Adipocyte (in vitro differentiated cells): Measurements from ENCODE around the gene ADAMTS16.

Experiments
- DNase-seq: peaks from one replicate; pipeline ENCODE4 v3.0.0-alpha.2; 2015; ENCODE audit warnings: low read depth
- H3K27me3 ChIP-seq: replicated peaks from 2 replicates; pipeline ENCODE4 v1.7.0; 2013; ENCODE audit warnings: mild to moderate bottlenecking, low read length, moderate library complexity; ENCODE audit not compliant: control insufficient read depth, insufficient read depth
- H3K36me3 ChIP-seq: 2 replicates; pipeline ENCODE4 v1.7.0; 2013; ENCODE audit warnings: low read length, mild to moderate bottlenecking, moderate library complexity; ENCODE audit not compliant: control insufficient read depth, insufficient read depth, severe bottlenecking
- H3K4me1 ChIP-seq: 2 replicates; pipeline ENCODE4 v1.7.0; 2013; ENCODE audit warnings: mild to moderate bottlenecking, low read length, moderate library complexity; ENCODE audit not compliant: control insufficient read depth, insufficient read depth
- H3K4me3 ChIP-seq: 2 replicates; pipeline ENCODE4 v1.7.0; 2013; ENCODE audit warnings: mild to moderate bottlenecking, low read length, moderate library complexity
- H3K9ac ChIP-seq: 2 replicates; pipeline ENCODE4 v1.7.0; 2013; ENCODE audit warnings: mild to moderate bottlenecking, low read length, moderate library complexity
- H3K9me3 ChIP-seq: 2 replicates; pipeline ENCODE4 v1.7.0; 2013; ENCODE audit warnings: mild to moderate bottlenecking, low read length, moderate library complexity; ENCODE audit not compliant: control insufficient read depth

ADAMTS16 gene

GRCh38 chr5:5139777-5140478, at the start of gene ADAMTS16:
Gene ADAMTS16 (plus strand): TSS chr5:5140330. CDS start chr5:5140468, 138 bp downstream.
- Histone ChIP-seq H3K4me1 (peaks cover 9% of the 10 kb centered on the region), H3K27me3 (peaks cover 33% of the 10 kb centered on the region), H3K9me3 (no peaks in the 10 kb centered on the region), H3K4me3 (peak within 1 kb of the TSS; percentile 30), H3K36me3 (no peaks in the 10 kb centered on the region), H3K9ac (no peak within 1 kb of the TSS)
- DNase-seq, result no peak

GRCh38 chr5:5092149-5092548, 48.0 kb upstream of the ADAMTS16 start:
- no peak overlapping the region for H3K9ac ChIP-seq
- H3K9me3 ChIP-seq, result peaks cover 5% of the 10 kb centered on the region
- no peak for DNase-seq
- H3K4me1 ChIP-seq, result no peaks in the 10 kb centered on the region
- no peak overlapping the region for H3K4me3 ChIP-seq
- no peaks in the 10 kb centered on the region for H3K27me3 ChIP-seq
- H3K36me3 ChIP-seq, result no peaks in the 10 kb centered on the region

GRCh38 chr5:5100635-5101034, 39.5 kb upstream of the ADAMTS16 start:
- no peak for DNase-seq
- no peak overlapping the region for H3K9ac ChIP-seq

GRCh38 chr5:5101676-5102075, 38.5 kb upstream of the ADAMTS16 start:
- Histone ChIP-seq H3K27me3 (peaks cover 16% of the 10 kb centered on the region), H3K4me1 (no peaks in the 10 kb centered on the region), H3K9ac (no peak overlapping the region), H3K4me3 (no peak overlapping the region), H3K9me3 (peaks cover 21% of the 10 kb centered on the region), H3K36me3 (no peaks in the 10 kb centered on the region)
- no peak for DNase-seq

More at GRCh38 chr5:5100635-5101034, 39.5 kb upstream of the ADAMTS16 start:
- H3K4me3 ChIP-seq, result no peak overlapping the region
- H3K9me3 ChIP-seq, result peaks cover 21% of the 10 kb centered on the region
- H3K4me1 ChIP-seq, result no peaks in the 10 kb centered on the region
- peaks cover 16% of the 10 kb centered on the region for H3K27me3 ChIP-seq
- H3K36me3 ChIP-seq, result no peaks in the 10 kb centered on the region

- Histone ChIP-seq H3K9me3 (peaks cover 24% of the 10 kb centered on the region), H3K27me3 (peaks cover 16% of the 10 kb centered on the region), H3K36me3 (no peaks in the 10 kb centered on the region), H3K9ac (no peak overlapping the region), H3K4me1 (no peaks in the 10 kb centered on the region), H3K4me3 (no peak overlapping the region)
- no peak for DNase-seq
Measured at GRCh38 chr5:5103245-5103644, 36.9 kb upstream of the ADAMTS16 start.

- Histone ChIP-seq H3K9ac (no peak overlapping the region), H3K36me3 (no peaks in the 10 kb centered on the region), H3K4me1 (no peaks in the 10 kb centered on the region), H3K27me3 (peaks cover 16% of the 10 kb centered on the region), H3K9me3 (peaks cover 23% of the 10 kb centered on the region), H3K4me3 (no peak overlapping the region)
- no peak for DNase-seq
Measured at GRCh38 chr5:5104550-5104949, 35.6 kb upstream of the ADAMTS16 start.

GRCh38 chr5:5105531-5105930, 34.6 kb upstream of the ADAMTS16 start:
- Histone ChIP-seq H3K27me3 (peaks cover 16% of the 10 kb centered on the region), H3K9ac (no peak overlapping the region), H3K9me3 (peaks cover 20% of the 10 kb centered on the region), H3K36me3 (no peaks in the 10 kb centered on the region), H3K4me1 (no peaks in the 10 kb centered on the region), H3K4me3 (no peak overlapping the region)
- no peak for DNase-seq

- Histone ChIP-seq H3K4me1 (no peaks in the 10 kb centered on the region), H3K4me3 (no peak overlapping the region), H3K27me3 (peaks cover 14% of the 10 kb centered on the region), H3K9ac (no peak overlapping the region), H3K36me3 (no peaks in the 10 kb centered on the region), H3K9me3 (peaks cover 23% of the 10 kb centered on the region)
- DNase-seq, result no peak
Measured at GRCh38 chr5:5116956-5117355, 23.2 kb upstream of the ADAMTS16 start.

- Histone ChIP-seq H3K9ac (no peak overlapping the region), H3K9me3 (peaks cover 12% of the 10 kb centered on the region), H3K36me3 (no peaks in the 10 kb centered on the region), H3K4me3 (no peak overlapping the region), H3K27me3 (peaks cover 11% of the 10 kb centered on the region), H3K4me1 (peaks cover 3% of the 10 kb centered on the region)
- DNase-seq, result no peak
Measured at GRCh38 chr5:5122776-5123175, 17.4 kb upstream of the ADAMTS16 start.

- H3K4me3 ChIP-seq, result no peak overlapping the region
- peaks cover 8% of the 10 kb centered on the region for H3K27me3 ChIP-seq
- no peaks in the 10 kb centered on the region for H3K9me3 ChIP-seq
- no peak overlapping the region for H3K9ac ChIP-seq
- DNase-seq, result no peak
- H3K4me1 ChIP-seq, result peaks cover 3% of the 10 kb centered on the region
- no peaks in the 10 kb centered on the region for H3K36me3 ChIP-seq
Measured at GRCh38 chr5:5124231-5124630, 15.9 kb upstream of the ADAMTS16 start.

GRCh38 chr5:5126444-5126843, 13.7 kb upstream of the ADAMTS16 start:
- Histone ChIP-seq H3K36me3 (no peaks in the 10 kb centered on the region), H3K9ac (no peak overlapping the region), H3K4me1 (peaks cover 3% of the 10 kb centered on the region), H3K4me3 (no peak overlapping the region), H3K27me3 (peaks cover 16% of the 10 kb centered on the region), H3K9me3 (no peaks in the 10 kb centered on the region)
- no peak for DNase-seq

- Histone ChIP-seq H3K27me3 (peaks cover 16% of the 10 kb centered on the region), H3K9ac (no peak overlapping the region), H3K4me1 (peaks cover 3% of the 10 kb centered on the region), H3K9me3 (peaks cover 1% of the 10 kb centered on the region), H3K36me3 (no peaks in the 10 kb centered on the region), H3K4me3 (no peak overlapping the region)
- no peak for DNase-seq
Measured at GRCh38 chr5:5128766-5129165, 11.4 kb upstream of the ADAMTS16 start.
